Esophagus muscularis mucosa (tissue), 4 donors: Measurements from ENCODE around the gene PRMT7.

Experiments used
- EP300 ChIP-seq: sonication (generic); formaldehyde crosslinking; IDR thresholded peaks from one replicate; pipeline ENCODE4 v1.6.1; 2017; ENCODE audit warnings: antibody characterized with exemption
- POLR2A ChIP-seq: fragments of 450-650 bp; IDR thresholded peaks from one replicate; pipeline ENCODE4 v1.6.1; 2017; ENCODE audit warnings: antibody characterized with exemption, moderate library complexity, mild to moderate bottlenecking, low read depth
- TF ChIP-seq, protein P1 (sequence below), 3 experiments: fragments of 200-600 bp in 2 of 3; fragments of 450-650 bp in 1 of 3; sonication (generic) in 2 of 3; IDR thresholded peaks; one replicate each; pipeline ENCODE4 v1.5.1; 2017 to 2019; ENCODE audit warnings: antibody characterized with exemption in 3 of 3, mild to moderate bottlenecking in 2 of 3, moderate library complexity in 1 of 3

DNA sequence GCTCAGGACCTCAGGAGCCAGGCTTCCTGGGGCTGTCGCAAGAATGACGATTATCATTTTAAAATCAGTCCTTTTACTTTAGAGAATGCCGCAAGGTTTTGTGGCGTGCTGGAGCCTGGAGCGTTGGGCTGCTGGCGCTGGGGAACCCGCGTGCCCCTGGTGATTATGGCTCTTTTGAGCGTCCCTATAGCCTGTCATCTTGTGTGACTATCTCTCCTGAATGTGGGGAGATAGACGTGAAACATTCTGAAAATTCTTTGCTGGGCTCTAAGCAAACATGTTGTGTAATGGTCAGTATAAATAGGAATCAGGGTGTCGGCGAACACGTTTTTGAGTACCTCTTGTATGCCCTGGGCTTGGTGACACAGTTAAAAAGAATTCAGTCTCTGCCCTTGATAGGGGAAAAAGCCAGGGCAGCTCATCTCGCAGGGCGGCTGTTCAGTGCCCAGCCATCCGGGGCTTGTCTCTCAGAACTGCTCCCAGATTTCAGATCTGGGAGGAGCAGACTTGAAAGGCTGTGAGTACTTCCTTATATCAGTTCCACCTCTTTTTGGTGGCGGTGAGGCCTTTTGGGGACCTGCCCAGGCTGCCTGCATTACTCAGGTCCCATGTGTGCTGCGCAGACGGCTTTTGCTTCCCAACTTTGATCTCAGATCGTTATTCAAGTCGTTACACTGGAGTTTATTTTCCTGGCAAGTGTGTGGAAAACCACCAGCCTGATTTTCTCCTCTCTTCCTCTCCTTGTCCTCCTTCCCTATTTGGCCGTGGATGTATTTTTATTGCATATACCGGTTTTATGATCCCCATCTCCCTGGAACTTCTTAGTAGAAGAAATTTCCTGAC, 45.5 kb upstream of the PRMT7 start:
- TF ChIP-seq POLR2A (peak; percentile 29), EP300 (no peak)
- TF ChIP-seq, protein P1, sequence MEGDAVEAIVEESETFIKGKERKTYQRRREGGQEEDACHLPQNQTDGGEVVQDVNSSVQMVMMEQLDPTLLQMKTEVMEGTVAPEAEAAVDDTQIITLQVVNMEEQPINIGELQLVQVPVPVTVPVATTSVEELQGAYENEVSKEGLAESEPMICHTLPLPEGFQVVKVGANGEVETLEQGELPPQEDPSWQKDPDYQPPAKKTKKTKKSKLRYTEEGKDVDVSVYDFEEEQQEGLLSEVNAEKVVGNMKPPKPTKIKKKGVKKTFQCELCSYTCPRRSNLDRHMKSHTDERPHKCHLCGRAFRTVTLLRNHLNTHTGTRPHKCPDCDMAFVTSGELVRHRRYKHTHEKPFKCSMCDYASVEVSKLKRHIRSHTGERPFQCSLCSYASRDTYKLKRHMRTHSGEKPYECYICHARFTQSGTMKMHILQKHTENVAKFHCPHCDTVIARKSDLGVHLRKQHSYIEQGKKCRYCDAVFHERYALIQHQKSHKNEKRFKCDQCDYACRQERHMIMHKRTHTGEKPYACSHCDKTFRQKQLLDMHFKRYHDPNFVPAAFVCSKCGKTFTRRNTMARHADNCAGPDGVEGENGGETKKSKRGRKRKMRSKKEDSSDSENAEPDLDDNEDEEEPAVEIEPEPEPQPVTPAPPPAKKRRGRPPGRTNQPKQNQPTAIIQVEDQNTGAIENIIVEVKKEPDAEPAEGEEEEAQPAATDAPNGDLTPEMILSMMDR (IDR thresholded peaks at IDR 0.05) = no peak
